ENCODE results near the gene KLHL7. TPM values are rescaled to one million over a fixed set of nuclear protein-coding genes. Genes with fewer than 3 reads are reported as not detected.

Gene KLHL7
- total and polyA plus RNA-seq, 9 of the 15 experiments (the other 6 are each of a cell fraction or from before 2014, with no cell fraction given) = 4.2 to 63.1 (median 32.3) TPM

DNA sequence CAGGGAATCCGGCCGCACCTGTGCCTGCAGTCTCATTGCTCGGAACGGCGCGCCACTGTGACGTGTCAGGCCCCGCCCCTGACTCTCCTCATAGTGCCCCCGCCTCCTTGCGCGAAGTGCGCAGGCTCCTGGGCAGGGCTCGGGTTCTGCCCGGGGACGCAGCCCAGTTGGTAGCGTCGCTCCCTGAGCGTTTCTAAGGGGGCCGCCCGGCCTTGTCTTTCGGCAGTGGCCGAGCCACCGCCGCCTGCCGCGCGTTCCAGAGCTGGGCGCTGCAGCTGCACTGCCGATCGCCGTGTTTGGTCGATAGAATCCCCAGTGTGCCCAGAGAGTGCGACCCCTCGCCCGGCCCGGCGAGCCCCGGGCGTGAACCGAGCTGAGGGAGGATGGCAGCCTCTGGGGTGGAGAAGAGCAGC is at the start of gene KLHL7 (continued):
- TF ChIP-seq, protein P1, sequence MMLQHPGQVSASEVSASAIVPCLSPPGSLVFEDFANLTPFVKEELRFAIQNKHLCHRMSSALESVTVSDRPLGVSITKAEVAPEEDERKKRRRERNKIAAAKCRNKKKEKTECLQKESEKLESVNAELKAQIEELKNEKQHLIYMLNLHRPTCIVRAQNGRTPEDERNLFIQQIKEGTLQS (IDR thresholded peaks at IDR 0.05) = no peak
- TF ChIP-seq, protein P1 (CRISPR knock-in tag; conservative IDR thresholded peaks at IDR 0.05) = no peak
- TF ChIP-seq KHSRP (IDR thresholded peaks at IDR 0.05) (no peak), ZBED1 (IDR thresholded peaks at IDR 0.05) (no peak), MXI1 (IDR thresholded peaks at IDR 0.05; ENCODE audit: low read depth, low read length) (no peak), ZNF316 (IDR thresholded peaks at IDR 0.05) (no peak), HLTF (IDR thresholded peaks at IDR 0.05) (no peak), MTA1 (IDR thresholded peaks at IDR 0.05; ENCODE audit: borderline replicate concordance) (peak; percentile 98), MITF (IDR thresholded peaks at IDR 0.05) (peak; percentile 48; the same call in 1 of the 2 replicates), ZNF717 (CRISPR knock-in tag; IDR thresholded peaks at IDR 0.05) (no peak), SAP30 (IDR thresholded peaks at IDR 0.05; ENCODE audit: borderline replicate concordance, insufficient read depth, low read depth, low read length, poor library complexity, severe bottlenecking) (peak; percentile 43), GTF2E2 (tag; IDR thresholded peaks at IDR 0.05) (no peak), SRSF3 (IDR thresholded peaks at IDR 0.05; ENCODE audit: insufficient read depth, low read length) (no peak), DMBX1 (CRISPR knock-in tag; IDR thresholded peaks at IDR 0.05; ENCODE audit: borderline replicate concordance) (no peak), TFAM (CRISPR knock-in tag; conservative IDR thresholded peaks at IDR 0.05) (no peak), YBX1 (IDR thresholded peaks at IDR 0.05) (no peak), CREB1 (IDR thresholded peaks at IDR 0.05) (peak; percentile 97), CREB1 (CRISPR knock-in tag; IDR thresholded peaks at IDR 0.05) (peak; percentile 98), ZNF830 (CRISPR knock-in tag; IDR thresholded peaks at IDR 0.05) (no peak), HSF4 (CRISPR knock-in tag; IDR thresholded peaks at IDR 0.05; ENCODE audit: borderline replicate concordance) (no peak), THRAP3 (IDR thresholded peaks at IDR 0.05; ENCODE audit: borderline replicate concordance) (no peak), FOXP1 (CRISPR knock-in tag; IDR thresholded peaks at IDR 0.05) (no peak), STAT5B (CRISPR knock-in tag; IDR thresholded peaks at IDR 0.05) (no peak), SIN3A (IDR thresholded peaks at IDR 0.05; ENCODE audit: borderline replicate concordance in 2 of 2, control insufficient read depth in 1 of 2, low read depth in 2 of 2, low read length in 2 of 2) (peak; percentile 82 to 86; a peak in 3 of 4 replicates), TCF7L2 (IDR thresholded peaks at IDR 0.05; ENCODE audit: low read depth, low read length) (no peak), ZKSCAN8 (CRISPR knock-in tag; IDR thresholded peaks at IDR 0.05) (no peak), ESRRA (IDR thresholded peaks at IDR 0.05; ENCODE audit: borderline replicate concordance, low read depth) (no peak; the same call in 1 of the 2 replicates), ZFP30 (CRISPR knock-in tag; IDR thresholded peaks at IDR 0.05; ENCODE audit: borderline replicate concordance) (no peak), HDGF (IDR thresholded peaks at IDR 0.05) (no peak), PHF21A (IDR thresholded peaks at IDR 0.05; ENCODE audit: borderline replicate concordance, low read depth) (0 out of 2 replicates have a peak, but pooled peaks have one; percentile 72), CBX3 (IDR thresholded peaks at IDR 0.05; ENCODE audit: borderline replicate concordance in 1 of 2, low read length in 2 of 2) (no peak; a peak in 1 of 3 replicates)
- TF ChIP-seq, protein P2, sequence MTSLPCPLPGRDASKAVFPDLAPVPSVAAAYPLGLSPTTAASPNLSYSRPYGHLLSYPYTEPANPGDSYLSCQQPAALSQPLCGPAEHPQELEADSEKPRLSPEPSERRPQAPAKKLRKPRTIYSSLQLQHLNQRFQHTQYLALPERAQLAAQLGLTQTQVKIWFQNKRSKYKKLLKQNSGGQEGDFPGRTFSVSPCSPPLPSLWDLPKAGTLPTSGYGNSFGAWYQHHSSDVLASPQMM (CRISPR knock-in tag; IDR thresholded peaks at IDR 0.05) = no peak

All from K562 (cell line).